Muscle layer of duodenum (tissue), 2 donors: Measurements from ENCODE around the gene TFIP11.

ENCODE experiments used
- H3K27ac ChIP-seq: one replicate; pipeline ENCODE4 v1.7.0; 2013; ENCODE audit warnings: mild to moderate bottlenecking, low read length
- H3K27me3 ChIP-seq: one replicate; pipeline ENCODE4 v1.7.0; 2013; ENCODE audit warnings: low read depth, mild to moderate bottlenecking, control low read depth, low read length
- H3K36me3 ChIP-seq, 2 donors: one replicate each; pipeline ENCODE4 v1.7.0; 2013; ENCODE audit warnings: low read length in 2 of 2, control low read depth in 1 of 2, mild to moderate bottlenecking in 1 of 2; ENCODE audit not compliant: insufficient read depth in 2 of 2, control insufficient read depth in 1 of 2
- H3K4me1 ChIP-seq, 2 donors: one replicate each; pipeline ENCODE4 v1.7.0; 2013; ENCODE audit warnings: low read length in 2 of 2, mild to moderate bottlenecking in 2 of 2, control low read depth in 1 of 2, moderate library complexity in 1 of 2; ENCODE audit not compliant: insufficient read depth in 2 of 2, control insufficient read depth in 1 of 2
- H3K4me3 ChIP-seq, 2 donors: one replicate each; pipeline ENCODE4 v1.7.0; 2013; ENCODE audit warnings: low read length in 2 of 2, low read depth in 1 of 2, mild to moderate bottlenecking in 1 of 2
- H3K9me3 ChIP-seq, 2 donors: one replicate each; pipeline ENCODE4 v1.7.0; 2013; ENCODE audit warnings: low read length in 2 of 2, control low read depth in 1 of 2, mild to moderate bottlenecking in 1 of 2; ENCODE audit not compliant: control insufficient read depth in 1 of 2
- donor health status: healthy.

The TFIP11 gene

DNA sequence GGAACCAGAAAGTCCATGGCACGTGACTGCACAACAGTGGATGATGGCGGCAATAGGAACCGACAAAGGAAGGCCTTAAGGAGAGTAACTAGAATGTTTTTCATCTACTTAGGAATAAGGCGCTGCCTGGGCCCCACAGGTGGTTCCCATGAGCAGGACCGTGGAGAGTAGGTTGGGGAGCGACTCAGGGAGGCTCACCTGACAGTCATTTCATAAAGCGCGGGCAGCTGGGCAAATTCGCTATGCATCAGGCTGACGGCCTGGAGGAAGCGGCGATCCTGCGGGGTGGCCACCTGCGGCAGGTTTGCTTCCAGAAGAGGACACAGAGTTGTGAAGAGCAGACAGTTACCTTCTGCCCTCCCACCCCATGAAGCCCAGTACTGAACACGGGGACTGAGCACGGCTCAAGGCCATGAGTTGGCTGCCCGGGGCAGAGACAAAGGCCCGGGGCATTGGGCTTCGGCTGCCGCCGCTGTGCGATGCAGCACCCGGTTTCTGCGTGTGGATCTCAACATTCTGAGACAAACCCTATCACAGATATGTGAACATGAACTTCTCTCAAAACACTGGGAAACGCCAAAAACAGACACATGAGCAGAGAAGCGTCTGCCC is 54.5 kb downstream of the TFIP11 start:
- Histone ChIP-seq H3K36me3 (peaks cover 35 to 66% of the 10 kb centered on the region in 2 donors), H3K27ac (no peak overlapping the region), H3K4me3 (no peak overlapping the region), H3K27me3 (no peaks in the 10 kb centered on the region), H3K9me3 (no peaks in the 10 kb centered on the region), H3K4me1 (no peaks in the 10 kb centered on the region)

DNA sequence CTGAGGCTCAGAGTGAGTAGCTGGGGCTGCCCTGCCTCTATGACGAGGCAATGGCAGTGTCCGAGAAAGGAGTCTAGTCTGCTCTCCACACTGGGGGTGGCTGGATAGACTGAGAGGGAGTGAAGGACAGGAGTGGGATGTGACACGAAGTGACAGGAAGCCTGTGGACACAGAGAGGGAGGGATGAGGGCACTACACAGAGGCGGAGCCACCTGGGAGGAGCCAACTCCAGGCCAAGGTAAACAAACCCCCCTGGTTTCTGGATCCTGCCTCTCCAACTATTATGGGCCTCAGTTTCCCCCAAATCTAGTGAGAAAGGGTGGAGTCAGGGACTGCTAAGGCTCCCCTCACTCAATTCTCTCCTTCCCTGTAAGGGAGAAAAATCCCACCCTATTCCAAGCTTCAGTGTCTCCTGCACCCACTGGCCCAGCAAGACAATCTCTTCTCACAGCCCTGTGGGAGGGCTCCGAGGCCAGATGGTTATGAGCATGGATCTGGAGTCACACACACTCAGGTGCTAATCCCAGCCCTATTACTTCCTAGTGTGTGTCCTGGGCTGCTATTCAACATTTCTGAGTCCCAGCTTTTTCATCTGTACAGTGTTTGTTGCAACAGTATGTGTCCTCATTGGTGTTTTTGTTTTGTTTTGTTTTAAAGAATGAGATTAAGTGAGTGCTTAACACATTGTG is 58.3 kb downstream of the TFIP11 start:
- no peaks in the 10 kb centered on the region for H3K9me3 ChIP-seq
- H3K4me1 ChIP-seq: no peaks in the 10 kb centered on the region
- H3K4me3 ChIP-seq: no peak overlapping the region
- H3K27me3 ChIP-seq: no peaks in the 10 kb centered on the region
- no peak overlapping the region for H3K27ac ChIP-seq
- peaks cover 48 to 72% of the 10 kb centered on the region in 2 donors for H3K36me3 ChIP-seq

DNA sequence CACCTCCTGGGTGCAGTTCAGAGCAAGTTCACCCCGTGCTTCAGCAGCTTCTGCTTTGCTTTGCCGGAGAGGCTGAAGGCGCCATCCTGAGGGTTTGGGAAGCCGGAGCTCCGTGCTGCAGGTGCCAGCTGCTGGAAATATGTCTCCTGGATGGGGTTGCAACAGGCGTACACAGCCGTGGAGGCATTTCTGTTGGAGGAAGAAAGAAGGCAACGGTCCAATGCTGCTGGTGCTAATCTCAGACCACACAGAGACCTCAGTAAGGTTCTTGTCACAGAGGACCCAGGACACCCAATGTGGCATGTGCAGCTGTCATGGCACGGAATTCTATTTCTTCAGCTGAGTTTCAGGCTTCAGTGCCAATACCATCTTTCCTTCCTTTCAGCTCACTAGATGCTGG is 59.1 kb downstream of the TFIP11 start:
- H3K4me3 ChIP-seq: no peak overlapping the region
- H3K36me3 ChIP-seq: peaks cover 45 to 65% of the 10 kb centered on the region in 2 donors
- no peaks in the 10 kb centered on the region for H3K9me3 ChIP-seq
- H3K27me3 ChIP-seq: no peaks in the 10 kb centered on the region
- no peaks in the 10 kb centered on the region for H3K4me1 ChIP-seq
- no peak overlapping the region for H3K27ac ChIP-seq

DNA sequence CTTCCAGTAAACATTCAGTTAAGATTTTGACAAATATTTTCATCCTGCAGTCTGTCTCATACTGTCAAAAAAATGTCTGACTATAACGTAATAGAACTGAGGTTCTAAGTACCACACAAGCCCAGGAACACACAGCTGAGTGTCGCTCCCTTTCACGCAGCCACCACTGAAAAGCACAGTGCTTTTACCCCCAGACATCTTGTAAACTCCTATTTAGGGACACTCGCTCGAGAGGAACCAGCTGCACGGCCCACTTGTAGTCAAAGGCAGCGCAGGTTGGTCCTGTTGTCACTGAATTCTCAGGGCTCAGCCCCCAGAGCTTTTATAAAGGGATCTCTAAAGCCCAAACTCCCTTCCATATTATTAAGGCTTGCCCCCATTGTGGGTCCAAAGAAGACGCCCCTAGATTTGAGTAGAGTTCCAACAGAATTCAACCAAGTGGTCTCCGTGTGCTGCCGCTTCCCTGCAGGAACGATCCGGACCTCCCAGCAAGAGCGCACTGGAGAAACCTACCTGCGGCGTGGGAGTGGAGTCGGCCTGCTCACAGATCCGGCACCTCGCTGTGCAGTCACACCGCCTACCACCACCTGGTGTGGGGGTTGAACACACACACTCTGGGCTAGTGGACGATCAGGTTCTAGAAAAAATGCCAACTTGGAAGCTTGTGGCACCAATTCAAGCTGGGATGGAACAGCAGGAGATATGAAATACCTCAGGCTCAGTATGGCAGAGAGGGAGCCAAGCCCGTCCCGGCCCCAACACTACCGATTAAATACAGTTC is 59.8 kb downstream of the TFIP11 start:
- no peak overlapping the region for H3K4me3 ChIP-seq
- no peak overlapping the region for H3K27ac ChIP-seq
- H3K4me1 ChIP-seq: peaks cover 0 to 5% of the 10 kb centered on the region in 2 donors

DNA sequence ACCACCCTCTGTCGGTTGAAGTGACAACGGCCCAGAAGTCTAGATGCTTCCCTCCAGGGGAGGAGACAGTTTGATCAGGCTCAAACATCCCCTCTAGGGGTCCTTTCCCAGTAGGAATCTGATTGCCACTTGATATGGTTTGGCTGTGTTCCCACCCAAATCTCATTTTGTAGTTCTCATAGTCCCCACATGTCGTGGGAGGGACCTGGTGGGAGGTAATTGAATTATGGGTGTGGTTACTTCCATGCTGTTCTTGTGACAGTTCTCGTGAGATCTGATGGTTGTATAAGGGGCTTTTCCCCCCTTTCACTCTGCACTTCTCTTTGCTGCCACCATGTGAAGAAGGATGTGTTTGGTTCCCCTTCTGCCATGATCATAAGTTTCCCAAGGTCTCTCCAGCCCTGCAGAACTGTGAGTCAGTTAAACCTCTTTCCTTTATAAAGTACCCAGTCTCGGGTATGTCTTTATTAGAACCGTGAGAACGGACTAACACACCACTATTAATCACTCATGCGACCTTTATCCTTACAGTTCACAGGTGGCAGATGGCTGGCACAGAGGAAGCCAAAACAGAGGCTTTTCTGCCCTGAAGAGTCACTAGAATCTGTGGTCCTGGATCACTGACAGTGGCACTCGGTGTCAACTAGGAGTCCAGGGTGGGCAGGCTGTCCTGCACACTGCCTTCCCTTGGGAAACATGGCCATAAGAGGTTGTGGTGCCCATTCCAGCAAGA is 61.7 kb downstream of the TFIP11 start:
- Histone ChIP-seq H3K27ac (no peak overlapping the region), H3K36me3 (peaks cover 36 to 46% of the 10 kb centered on the region in 2 donors), H3K4me1 (peaks cover 0 to 5% of the 10 kb centered on the region in 2 donors), H3K4me3 (no peak overlapping the region), H3K9me3 (no peaks in the 10 kb centered on the region), H3K27me3 (no peaks in the 10 kb centered on the region)

More for the DNA sequence above, 59.8 kb downstream of the TFIP11 start:
- Histone ChIP-seq H3K27me3 (no peaks in the 10 kb centered on the region), H3K36me3 (peaks cover 37 to 57% of the 10 kb centered on the region in 2 donors), H3K9me3 (no peaks in the 10 kb centered on the region)

DNA sequence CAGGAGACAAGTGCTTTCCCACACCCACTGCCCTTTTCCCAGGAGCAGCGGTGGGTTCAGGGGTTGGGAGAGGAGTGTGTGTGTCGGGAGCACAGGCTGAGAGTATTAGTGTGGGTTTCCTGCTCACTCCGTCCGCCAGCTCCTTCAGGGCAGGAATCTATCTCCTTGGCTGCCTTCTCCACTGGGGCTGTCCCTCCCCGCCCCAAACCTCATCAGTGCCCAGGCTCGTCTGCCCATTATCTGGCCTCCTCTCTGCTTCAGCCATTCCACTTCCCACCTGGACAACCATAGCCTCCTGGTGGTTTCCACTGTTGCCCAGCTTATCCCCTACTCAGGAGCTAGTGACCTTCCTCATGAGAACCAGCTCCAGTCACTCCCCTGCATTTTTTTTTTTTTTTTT is 63.3 kb downstream of the TFIP11 start:
- H3K9me3 ChIP-seq: no peaks in the 10 kb centered on the region
- H3K27me3 ChIP-seq: no peaks in the 10 kb centered on the region
- H3K4me3 ChIP-seq: no peak overlapping the region
- no peak overlapping the region for H3K27ac ChIP-seq
- peaks cover 30 to 42% of the 10 kb centered on the region in 2 donors for H3K36me3 ChIP-seq
- H3K4me1 ChIP-seq: peaks cover 0 to 5% of the 10 kb centered on the region in 2 donors

DNA sequence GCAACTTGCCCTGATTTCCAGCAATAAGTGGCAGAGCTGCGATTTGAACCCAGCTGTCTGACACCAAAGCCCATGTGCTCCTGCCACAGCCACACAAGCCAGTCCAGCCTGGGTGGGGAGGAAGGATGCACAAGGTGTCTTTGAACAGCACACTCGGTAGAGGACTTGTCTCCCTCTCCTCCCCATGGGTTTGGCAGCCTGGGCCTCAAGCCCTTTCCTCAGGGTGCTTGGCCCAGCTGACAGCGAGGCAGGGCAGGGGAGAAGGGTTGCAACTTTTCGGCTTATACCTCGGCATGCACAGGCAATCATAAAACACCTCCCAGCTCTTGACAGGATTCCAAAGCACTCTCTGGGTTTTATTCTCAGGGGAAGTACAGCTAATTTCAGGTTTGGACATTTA is 63.9 kb downstream of the TFIP11 start:
- Histone ChIP-seq H3K27me3 (no peaks in the 10 kb centered on the region), H3K9me3 (no peaks in the 10 kb centered on the region), H3K27ac (no peak overlapping the region), H3K36me3 (peaks cover 25 to 36% of the 10 kb centered on the region in 2 donors), H3K4me3 (no peak overlapping the region), H3K4me1 (peaks cover 0 to 5% of the 10 kb centered on the region in 2 donors)

DNA sequence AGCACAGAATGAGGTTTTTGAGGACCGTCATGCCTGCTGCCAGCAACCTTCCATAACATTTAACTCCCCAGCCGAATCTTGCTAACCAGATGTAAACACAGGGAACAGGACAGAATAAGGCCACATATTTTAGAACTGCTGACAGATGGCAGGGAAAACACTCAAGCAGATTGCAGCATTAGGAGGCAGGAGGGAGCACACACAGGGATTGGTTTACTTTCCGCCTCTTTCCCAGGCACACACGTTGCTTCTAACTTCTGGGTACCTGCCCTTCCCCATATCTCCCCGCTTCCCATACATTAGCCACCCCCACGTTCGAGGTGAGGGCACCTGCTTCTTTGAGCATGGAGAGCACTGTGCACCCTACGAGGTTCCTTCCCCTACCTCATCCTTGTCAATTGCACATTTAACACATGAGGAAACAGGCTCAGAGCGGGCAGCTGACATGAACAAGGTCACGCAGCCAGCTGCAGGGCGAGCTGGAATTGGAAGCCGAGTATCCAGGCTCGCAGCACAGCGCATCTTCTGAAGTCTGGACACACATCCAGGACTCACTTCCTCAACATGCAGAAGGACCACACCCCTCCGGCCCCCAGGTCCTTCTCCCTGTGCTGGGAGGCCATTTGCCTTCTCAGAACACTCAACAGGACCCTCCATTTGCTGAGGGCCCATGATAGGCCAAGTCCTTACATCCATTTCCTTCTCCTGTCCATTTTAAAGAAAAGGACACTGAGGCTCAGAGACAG is 64.5 kb downstream of the TFIP11 start:
- Histone ChIP-seq H3K27me3 (no peaks in the 10 kb centered on the region), H3K36me3 (peaks cover 22 to 30% of the 10 kb centered on the region in 2 donors), H3K9me3 (no peaks in the 10 kb centered on the region), H3K4me1 (peaks cover 0 to 5% of the 10 kb centered on the region in 2 donors), H3K4me3 (no peak overlapping the region), H3K27ac (no peak overlapping the region)

DNA sequence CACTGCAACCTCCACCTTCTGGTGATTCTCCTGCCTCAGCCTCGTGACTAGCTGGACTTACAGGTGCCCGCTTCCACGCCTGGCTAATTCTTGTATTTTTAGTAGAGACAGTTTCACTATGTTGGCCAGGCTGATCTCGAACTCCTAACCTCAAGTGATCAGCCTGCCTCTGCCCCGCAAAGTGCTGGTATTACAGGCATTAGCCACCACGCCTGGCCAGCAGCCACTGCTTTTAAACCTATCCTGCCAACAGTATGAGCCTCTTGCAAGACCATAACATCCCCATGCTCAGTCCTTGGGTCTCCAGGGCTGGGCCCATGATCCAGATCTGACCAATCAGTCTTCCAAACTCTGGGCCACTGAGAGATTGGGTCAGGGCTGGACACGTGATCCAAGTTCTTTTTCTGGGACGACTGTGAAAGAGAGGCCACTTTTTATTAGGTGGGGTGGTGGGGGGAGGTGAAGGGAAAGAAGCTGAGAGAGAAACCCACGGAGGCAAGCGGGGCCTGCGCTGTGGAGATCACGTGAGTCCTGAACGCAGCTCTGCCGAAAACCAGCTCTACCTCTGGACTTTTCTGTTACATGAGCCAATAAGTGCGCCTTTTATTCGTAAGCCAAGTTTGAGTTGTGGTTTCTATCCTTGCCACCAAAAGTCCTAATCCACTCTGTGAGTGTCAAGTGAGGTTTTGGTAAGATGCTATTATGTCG is 65.3 kb downstream of the TFIP11 start:
- Histone ChIP-seq H3K4me3 (no peak overlapping the region), H3K36me3 (peaks cover 14 to 22% of the 10 kb centered on the region in 2 donors), H3K4me1 (peaks cover 0 to 5% of the 10 kb centered on the region in 2 donors), H3K27ac (no peak overlapping the region), H3K9me3 (no peaks in the 10 kb centered on the region), H3K27me3 (no peaks in the 10 kb centered on the region)

DNA sequence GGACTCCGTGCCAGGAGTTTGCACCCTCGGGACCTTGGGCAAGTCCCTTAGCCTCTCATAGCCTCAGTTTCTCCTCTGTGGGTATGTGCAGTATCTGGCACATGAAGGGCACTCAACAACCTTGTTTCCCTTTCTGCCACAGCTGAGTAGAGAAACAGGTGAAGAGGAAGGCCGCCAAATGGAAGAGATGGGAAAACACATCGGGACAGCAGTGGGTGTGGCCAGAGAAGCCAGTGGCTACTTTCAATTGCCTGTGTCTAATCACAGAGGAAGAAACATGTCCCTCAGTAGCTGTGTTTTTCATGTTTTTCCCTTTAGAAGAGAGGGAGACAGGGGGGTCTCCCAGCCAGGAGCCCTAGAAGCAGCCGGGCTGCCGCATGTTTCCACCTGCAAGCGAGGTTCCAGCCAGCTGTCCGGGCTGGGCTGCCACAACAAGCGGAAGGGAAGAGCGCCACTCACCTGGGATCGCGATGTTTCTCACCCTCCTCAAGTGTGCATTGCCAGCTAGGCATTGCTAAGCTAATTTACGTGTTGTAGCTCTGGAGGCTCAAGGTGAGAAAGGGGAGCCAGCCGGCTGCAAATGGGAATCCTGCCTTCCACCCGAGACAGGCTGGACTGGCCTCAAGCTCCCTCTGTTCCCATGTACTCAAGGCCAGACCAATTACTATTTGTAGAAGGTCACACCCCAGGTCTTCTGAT is 66.5 kb downstream of the TFIP11 start:
- no peak overlapping the region for H3K27ac ChIP-seq
- H3K9me3 ChIP-seq: no peaks in the 10 kb centered on the region
- no peaks in the 10 kb centered on the region for H3K27me3 ChIP-seq
- peaks cover 0 to 5% of the 10 kb centered on the region in 2 donors for H3K4me1 ChIP-seq
- no peak overlapping the region for H3K4me3 ChIP-seq
- peaks cover 2 to 10% of the 10 kb centered on the region in 2 donors for H3K36me3 ChIP-seq
